Stimulated activated CD8-positive, alpha-beta memory T cell treated with anti-CD3 and anti-CD28 coated beads, Interleukin-7, amount 100 ng/mL, for 48 hours (primary cell): Measurements from ENCODE around the gene PMEPA1.

Experiments
- DNase-seq, 2 donors: peaks; one replicate each; pipeline ENCODE4 v3.0.0-alpha.2; 2020; ENCODE audit warnings: low read depth in 1 of 2; ENCODE audit errors: extremely low read depth in 1 of 2

PMEPA1 gene

GRCh38 chr20:57680131-57680716 is 29.6 kb downstream of the PMEPA1 start:
- DNase-seq: no peak

DNA sequence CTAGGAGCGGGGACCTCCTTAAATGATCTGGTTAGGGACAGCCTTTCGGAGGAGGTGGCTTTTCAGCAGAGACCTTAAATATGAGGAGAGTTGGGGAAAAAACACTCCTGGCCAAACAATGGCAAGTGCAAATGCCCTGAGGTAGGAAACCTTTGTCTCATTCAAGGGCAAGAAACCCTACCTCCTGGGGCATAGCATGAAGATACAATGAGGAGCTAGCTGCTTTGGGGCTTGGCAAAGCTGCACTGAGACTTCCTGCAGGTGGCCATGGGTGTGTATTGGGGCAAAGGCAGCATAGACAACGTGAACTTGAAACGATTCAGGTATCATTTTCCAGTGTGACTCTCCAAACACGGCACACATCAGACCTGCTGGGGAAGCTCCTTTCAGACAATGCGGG is 30.7 kb downstream of the PMEPA1 start:
- DNase-seq: no peak

DNA sequence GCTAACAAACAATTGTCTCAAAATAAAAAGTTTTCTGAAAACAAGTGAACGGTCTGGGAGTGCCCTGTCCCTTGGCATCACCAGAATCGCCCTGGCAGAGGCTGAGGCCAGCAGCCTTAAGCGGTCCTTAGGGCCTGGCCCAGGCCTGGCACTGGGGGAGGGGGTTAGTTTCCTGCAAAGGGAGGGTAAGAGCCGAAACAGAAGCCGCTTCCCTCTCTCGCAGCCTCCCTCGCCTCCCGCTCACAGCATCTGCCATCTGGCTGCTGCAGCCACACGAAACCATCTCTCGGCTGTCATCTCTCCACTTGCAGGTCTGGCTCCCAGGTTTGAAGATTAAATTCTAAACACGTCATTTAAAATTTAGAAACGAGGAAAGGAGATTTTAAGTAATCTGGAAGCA is 31.5 kb downstream of the PMEPA1 start:
- DNase-seq: no peak

GRCh38 chr20:57677584-57677982 is 32.2 kb downstream of the PMEPA1 start:
- no peak for DNase-seq

DNA sequence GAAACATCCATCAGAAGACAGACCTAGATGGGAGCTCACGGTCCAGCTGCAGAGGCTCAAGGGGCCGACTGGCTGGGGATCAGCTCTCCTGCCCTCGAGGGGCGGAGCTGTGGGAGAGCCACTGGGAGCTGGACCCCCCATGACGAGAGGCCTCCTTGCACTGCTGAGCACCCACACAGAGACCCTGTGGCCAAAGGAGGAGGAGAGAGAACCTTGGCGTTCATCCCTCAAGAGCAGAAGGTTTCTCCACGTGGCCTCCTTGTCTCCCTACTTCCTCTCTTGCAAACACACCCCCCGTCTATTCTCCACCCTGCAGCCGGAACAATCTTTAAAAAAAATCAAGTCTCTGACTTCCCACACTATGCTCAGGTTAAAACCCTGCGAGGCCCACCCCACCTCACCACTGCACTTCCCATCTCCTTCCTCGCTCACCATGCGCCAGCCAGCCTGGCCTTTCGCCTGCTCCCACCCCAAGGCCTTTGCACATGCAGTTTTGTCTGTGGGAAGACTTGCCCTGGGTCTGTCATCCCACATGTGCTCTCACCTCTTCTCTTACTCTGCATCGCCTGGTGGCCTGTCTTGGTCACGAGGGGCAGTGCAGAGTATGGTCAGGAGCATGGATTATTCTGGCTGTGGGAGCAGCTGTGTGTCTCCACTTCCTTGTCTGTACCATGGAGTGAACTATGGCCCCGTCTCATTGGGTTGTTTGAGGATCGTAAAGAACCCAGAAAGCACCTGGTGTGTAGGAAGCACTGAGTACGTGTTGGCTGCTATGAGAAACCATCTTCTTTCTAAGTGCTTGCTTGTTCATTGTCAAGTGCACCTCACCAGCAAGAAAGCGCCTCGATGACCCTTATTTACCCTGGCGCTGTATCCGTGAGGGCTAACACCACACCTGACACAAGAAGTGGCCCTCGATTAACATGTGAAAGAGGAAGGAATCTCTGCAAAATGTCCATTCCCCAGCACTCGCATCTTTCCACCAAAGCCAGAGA is 32.9 kb downstream of the PMEPA1 start:
- DNase-seq: no peak

DNA sequence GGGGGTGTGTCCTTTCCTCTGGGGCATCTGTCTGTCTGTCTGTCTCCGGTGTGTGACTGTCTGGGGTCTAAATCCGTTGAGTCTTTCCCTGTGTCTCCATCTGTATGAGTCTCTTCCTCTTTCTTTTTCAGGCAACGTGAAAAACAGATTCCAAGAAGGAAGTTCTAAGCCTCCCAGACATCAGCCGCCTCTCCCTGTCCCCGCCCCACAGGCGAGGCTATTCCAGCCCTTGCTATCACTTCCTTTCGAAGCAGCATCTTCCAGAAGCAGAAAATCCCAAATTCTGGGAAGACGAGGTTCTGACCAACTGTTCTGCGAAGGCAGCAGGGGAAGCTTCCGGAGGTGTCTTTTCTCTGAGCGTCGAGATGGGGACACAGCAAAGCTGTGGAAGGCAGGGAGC is 34.0 kb downstream of the PMEPA1 start:
- no peak for DNase-seq

DNA sequence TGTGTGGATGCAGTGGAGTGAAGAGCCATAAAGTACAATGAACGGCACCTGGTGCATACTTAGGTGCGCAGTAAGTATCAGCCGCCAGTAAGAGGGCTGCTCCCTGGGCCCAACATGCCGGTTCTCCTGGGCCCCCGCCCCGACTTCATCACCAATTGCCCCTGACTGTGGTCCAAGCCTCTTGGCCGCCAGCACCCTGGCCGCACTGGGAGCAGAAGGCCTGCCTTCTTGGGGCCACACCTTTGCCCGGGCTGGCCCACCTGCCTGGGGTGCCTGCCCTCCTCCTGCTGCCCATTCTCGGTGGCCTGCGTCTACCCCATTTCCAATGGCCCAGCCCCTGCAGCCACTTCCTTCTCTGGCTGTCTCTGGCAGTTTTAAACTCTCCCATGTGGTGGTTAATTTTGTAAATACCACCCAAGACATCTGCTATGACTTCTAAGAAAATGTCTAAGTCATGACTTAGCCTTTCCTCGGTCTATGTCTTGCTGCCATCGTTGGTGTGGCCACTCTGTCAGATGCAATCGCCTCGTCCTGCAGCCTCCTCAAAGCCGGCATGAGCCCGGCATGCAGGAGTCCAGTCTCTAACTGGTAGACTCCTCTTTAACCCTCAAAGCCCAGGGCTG is 36.8 kb downstream of the PMEPA1 start:
- DNase-seq: no peak

GRCh38 chr20:57672164-57672563 is 37.7 kb downstream of the PMEPA1 start:
- DNase-seq: no peak

- DNase-seq: no peak
Measured at GRCh38 chr20:57671662-57672061, 38.2 kb downstream of the PMEPA1 start.

GRCh38 chr20:57671072-57671391 is 38.8 kb downstream of the PMEPA1 start:
- no peak for DNase-seq

DNA sequence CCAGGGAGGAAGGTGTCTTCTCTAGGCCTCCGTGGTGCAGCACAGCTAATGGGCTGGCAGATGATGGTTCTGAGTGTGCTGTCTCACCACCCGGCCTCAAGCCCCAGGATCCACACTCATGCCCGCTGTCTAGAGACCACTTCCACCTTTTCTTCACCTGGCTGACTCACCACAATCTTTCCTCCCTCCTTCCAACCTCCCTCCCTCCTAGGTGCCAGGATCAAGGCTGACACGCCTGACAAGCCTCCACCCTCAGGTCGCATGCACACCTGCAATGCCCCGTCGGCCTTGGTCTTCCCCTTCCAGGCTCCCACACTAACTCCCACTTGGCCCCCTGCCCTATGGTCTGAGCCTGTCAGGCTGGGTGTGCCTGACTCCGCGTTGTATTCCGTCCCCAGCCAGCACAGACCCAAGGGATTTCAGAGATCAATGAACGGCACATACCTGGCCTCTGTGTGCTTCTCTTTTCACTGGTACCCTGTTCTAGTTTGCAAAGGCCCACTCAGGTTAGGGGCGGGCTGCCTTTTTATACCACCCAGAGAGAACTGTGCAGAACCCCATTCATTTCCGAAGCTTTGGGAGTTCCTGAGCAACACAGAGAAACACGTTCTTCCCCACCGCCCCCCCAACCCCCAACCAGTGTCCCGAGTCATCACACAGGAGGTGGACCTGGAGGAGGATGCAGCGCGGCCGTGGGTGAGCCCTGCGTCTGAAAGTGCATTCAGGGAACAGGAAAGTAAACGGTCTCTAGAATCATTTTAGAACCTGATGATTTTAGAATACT is 39.3 kb downstream of the PMEPA1 start:
- no peak for DNase-seq

DNA sequence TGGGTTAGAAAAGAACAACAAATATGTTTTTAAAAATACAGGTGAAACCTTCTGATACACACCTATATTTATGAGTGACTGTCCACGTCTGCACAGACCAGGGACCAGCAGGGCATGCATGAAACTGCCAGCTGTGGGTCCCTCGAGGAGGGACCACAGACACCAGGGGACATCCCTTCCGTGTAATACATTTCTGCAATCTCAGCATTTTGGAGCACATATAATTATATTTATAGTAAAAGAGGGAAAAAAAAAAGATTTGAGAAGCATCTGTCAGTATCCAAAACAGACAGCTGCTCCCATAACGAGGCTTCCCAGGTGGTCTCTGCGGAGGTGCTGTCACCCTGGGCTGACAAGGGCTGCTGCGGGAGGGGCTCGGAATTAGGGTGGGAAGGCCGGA is 40.2 kb downstream of the PMEPA1 start:
- DNase-seq: no peak

DNA sequence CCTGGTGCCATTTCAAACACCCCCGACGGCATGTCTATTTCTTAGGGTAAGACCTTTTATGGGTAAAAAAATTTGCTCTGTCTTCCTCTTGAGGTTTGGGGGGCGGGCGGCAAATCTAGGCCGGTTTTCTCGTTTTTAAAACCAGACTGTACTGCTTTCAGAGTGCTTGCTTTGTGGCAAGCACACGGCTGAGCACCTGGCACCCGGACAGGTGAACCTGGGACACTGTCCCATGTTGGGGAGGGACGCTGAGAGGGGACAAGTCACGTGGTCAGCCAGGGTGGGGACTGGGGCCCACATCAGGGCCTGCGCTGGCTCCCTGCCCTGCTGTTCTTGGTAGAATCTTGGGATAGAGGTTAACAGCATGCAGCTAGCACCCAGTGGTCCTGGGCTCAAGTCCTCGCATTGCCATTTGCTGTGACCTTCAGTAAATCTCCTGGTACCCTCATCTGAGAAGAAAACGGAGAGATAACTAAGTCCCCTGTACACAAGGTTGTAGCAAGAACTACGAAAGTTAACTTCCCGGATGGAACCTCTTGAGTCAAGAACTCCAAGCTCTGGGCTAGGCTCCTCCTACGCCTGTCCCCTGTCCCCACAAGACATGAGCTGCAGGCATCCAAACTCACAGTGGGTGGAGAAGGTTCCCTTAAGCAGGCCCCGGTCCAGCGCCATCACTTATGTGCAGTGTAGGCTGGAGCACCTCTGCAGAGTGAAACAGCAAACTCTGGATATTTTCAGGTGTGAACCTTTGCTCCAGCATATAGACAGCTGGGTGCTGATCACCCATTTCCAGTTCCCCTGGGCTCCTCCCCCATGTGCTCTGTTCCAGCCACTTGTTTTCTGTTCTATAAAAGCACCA is 41.7 kb downstream of the PMEPA1 start:
- DNase-seq: no peak

GRCh38 chr20:57667388-57667787 is 42.4 kb downstream of the PMEPA1 start:
- no peak for DNase-seq

- no peak for DNase-seq
Measured at GRCh38 chr20:57666834-57667157, 43.0 kb downstream of the PMEPA1 start.

GRCh38 chr20:57666106-57666833 is 43.5 kb downstream of the PMEPA1 start:
- DNase-seq: no peak

DNA sequence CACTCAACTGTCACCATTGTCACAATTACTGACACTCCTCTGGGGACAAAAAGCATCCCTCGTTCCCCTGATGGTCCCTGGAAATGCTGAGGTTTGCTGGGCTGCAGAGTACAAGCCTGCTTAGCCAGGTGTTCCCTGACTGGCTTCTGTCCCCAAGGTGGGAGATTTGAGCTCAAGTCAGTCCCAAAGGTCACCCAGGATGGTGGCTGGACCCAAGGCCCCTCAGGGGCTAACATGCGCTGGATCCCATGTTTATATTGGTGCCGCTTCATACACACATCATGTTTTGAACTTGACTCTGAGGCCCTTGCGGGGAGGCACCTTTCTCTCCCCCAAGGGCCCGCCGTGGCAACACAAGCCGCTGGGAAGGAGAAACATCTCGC is 44.2 kb downstream of the PMEPA1 start:
- no peak for DNase-seq

DNA sequence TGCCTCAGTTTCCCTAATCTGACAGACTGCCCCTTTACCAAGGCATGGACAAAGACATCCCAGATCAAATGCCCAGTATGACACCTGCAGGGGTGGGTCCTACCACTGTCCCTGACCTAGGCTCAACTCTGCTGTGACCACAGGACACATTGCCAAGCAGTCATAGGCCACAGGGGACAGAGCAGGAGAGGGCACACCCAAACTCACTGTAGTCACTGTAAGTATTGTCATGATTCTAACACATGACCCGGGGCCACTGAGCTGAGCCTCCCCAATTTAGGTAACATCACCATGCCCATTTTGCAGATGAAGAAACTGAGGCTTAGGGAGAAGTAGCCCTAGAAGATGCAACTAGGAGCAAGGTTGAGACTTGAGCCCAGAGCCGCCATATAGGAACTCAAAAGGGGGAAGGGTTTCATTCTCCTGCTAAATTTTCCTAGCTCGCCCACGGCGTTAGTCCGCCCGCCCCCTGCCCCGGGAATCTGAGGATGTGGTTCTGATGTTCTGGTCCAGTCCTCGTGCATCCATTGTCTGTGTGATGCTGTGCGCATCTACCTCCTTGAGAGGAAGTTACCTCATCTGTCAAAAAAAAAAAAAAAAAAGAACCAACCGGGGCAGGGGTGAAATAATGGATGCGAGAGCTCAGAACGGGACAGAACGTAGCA is 44.8 kb downstream of the PMEPA1 start:
- DNase-seq: no peak

GRCh38 chr20:57664476-57664875 is 45.3 kb downstream of the PMEPA1 start:
- no peak for DNase-seq
